SH-SY5Y (cell line): ENCODE measurements around the gene SPDYE1.

Experiments
- GATA2 ChIP-seq: IDR thresholded peaks from 2 replicates; pipeline ENCODE4 v1.6.1; 2011; ENCODE audit warnings: mild to moderate bottlenecking, low read depth, low read length
- GATA3 ChIP-seq: IDR thresholded peaks from 2 replicates; pipeline ENCODE4 v1.6.1; 2011; ENCODE audit warnings: low read depth, mild to moderate bottlenecking, low read length, moderate library complexity

DNA sequence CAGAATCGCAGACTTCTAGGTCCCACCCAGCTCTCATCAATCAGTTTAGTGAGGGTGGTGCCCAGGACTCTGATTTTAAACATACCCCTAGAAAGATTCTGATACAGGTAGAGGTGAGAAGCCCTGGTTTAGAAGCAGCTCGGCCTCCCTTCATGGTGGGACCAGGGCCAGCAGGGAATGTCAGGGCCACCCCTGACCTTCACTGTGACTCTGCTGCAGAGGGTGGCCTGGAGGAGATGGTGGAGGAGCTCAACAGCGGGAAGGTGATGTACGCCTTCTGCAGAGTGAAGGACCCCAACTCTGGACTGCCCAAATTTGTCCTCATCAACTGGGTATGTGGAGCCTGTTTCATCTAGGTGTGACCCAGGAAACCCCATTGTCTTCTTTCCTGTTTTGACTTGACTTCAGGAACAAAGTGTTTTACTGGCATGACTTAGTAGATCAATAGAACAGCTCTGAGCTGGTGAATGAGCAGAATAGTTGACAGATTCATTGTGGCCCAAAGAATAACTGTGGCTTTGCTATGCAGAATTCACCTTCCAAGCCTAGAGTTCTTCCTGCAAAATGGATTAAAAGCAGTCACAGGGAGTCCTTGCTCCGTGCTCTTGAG is 54.0 kb downstream of the SPDYE1 start:
- TF ChIP-seq GATA2 (no peak), GATA3 (no peak)
